Stimulated activated CD8-positive, alpha-beta memory T cell treated with anti-CD3 and anti-CD28 coated beads, Interleukin-7, amount 100 ng/mL, for 4 hours (primary cell): ENCODE measurements around the gene TMEM185A.
"Not testable (repeated sequence)": the region's sequence is repeated elsewhere in the genome, so short reads cannot be mapped to it uniquely, and the experiment has no call there.

Experiments used
- DNase-seq, 2 donors: peaks; one replicate each; pipeline ENCODE4 v3.0.0-alpha.2; 2020; ENCODE audit warnings: low read depth in 2 of 2

Gene TMEM185A

GRCh38 chrX:149551245-149551938 is 80.2 kb downstream of the TMEM185A start:
- not testable (repeated sequence) for DNase-seq

GRCh38 chrX:149550454-149550853 is 81.1 kb downstream of the TMEM185A start:
- not testable (repeated sequence) for DNase-seq

- not testable (repeated sequence) for DNase-seq
These were observed 81.9 kb downstream of the TMEM185A start, which contains the start of gene HSFX3 for GRCh38 chrX:149549701-149550100. Gene HSFX3, minus strand, starts transcription at chrX:149549924. Its CDS starts 72 bp downstream, at chrX:149549852.

GRCh38 chrX:149547782-149548181 is 83.8 kb downstream of the TMEM185A start:
- not testable (repeated sequence) for DNase-seq

- DNase-seq = not testable (repeated sequence)
These were observed 84.6 kb downstream of the TMEM185A start for GRCh38 chrX:149546962-149547361.
